Colonic mucosa (tissue), 4 donors: ENCODE measurements around the gene BCORL1. TPM values are rescaled to one million over a fixed set of nuclear protein-coding genes. Genes with fewer than 3 reads are reported as not detected.

Experiments used
- DNase-seq: peaks from one replicate; pipeline ENCODE4 v3.0.0-alpha.2; 2020
- H3K27ac ChIP-seq: fragments of 200-600 bp; one replicate; pipeline ENCODE4 v1.8.0; 2021
- H3K27me3 ChIP-seq: fragments of 200-600 bp; one replicate; pipeline ENCODE4 v1.8.0; 2021
- H3K36me3 ChIP-seq: fragments of 200-600 bp; one replicate; pipeline ENCODE4 v1.8.0; 2021
- H3K4me1 ChIP-seq: fragments of 200-600 bp; one replicate; pipeline ENCODE4 v1.8.0; 2021; ENCODE audit warnings: mild to moderate bottlenecking
- H3K4me3 ChIP-seq: fragments of 200-600 bp; one replicate; pipeline ENCODE4 v1.8.0; 2021
- H3K9ac ChIP-seq, 2 donors: one replicate each; pipeline ENCODE4 v1.7.0; 2013; ENCODE audit warnings: control low read depth in 2 of 2, low read depth in 2 of 2, low read length in 2 of 2
- H3K9me3 ChIP-seq: fragments of 200-600 bp; one replicate; pipeline ENCODE4 v1.8.0; 2021
- CTCF ChIP-seq: fragments of 200-600 bp; IDR thresholded peaks from one replicate; pipeline ENCODE4 v1.8.0; 2022; ENCODE audit warnings: antibody characterized with exemption, mild to moderate bottlenecking
- intact Hi-C: fragments of 100-400 bp; cut with DNase I; formaldehyde crosslinking; loops from one replicate; pipeline ENCODE4 v1.14.1; 2022
- total RNA-seq, 2 donors: library from RNA; stranded (reverse); fragmentation: NEBNext Ultra II Directional in 1 of 2; extraction: Animal tissue kit (Norgen Biotek cat#: 25700) in 1 of 2; gene quantifications; one replicate each; pipeline ENCODE4 v1.2.1, GENCODE V29; 2021
- donor health status: healthy.
- donor health status: DM: no; HTN: no; CAD: no.
- donor health status: DM: no; HTN: no; CAD: no.

BCORL1 gene
- total RNA-seq, 2 donors from 2014 or later: 8.3 to 14.4 TPM

- Histone ChIP-seq H3K27ac (no peak overlapping the region), H3K9ac (no peak overlapping the region), H3K4me3 (no peak overlapping the region), H3K9me3 (no peaks in the 10 kb centered on the region), H3K36me3 (no peaks in the 10 kb centered on the region), H3K4me1 (no peaks in the 10 kb centered on the region), H3K27me3 (no peaks in the 10 kb centered on the region)
- TF ChIP-seq CTCF: no peak
- intact Hi-C loops: loop anchor here (5.0 kb wide), 2 partner anchors 36 to 111 kb away; no protein-coding TSS in a partner anchor
- DNase-seq: no peak
Observed at GRCh38 chrX:130081421-130082045, 99.1 kb downstream of the BCORL1 start.

- H3K27me3 ChIP-seq: no peaks in the 10 kb centered on the region
- no peak overlapping the region for H3K27ac ChIP-seq
- intact Hi-C loops: loop anchor here (5.0 kb wide), 2 partner anchors 35 to 110 kb away; no protein-coding TSS in a partner anchor
- H3K9ac ChIP-seq: no peak overlapping the region
- no peak for DNase-seq
- H3K4me1 ChIP-seq: no peaks in the 10 kb centered on the region
- TF ChIP-seq CTCF: no peak
- H3K9me3 ChIP-seq: no peaks in the 10 kb centered on the region
- no peak overlapping the region for H3K4me3 ChIP-seq
- H3K36me3 ChIP-seq: no peaks in the 10 kb centered on the region
Observed at GRCh38 chrX:130082244-130083106, 100.0 kb downstream of the BCORL1 start.

- intact Hi-C loops: loop anchor here (5.0 kb wide), 2 partner anchors 34 to 109 kb away; no protein-coding TSS in a partner anchor
- H3K9ac ChIP-seq: no peak overlapping the region
- H3K27ac ChIP-seq: no peak overlapping the region
- TF ChIP-seq CTCF: no peak
- no peak for DNase-seq
- H3K4me1 ChIP-seq: no peaks in the 10 kb centered on the region
- no peak overlapping the region for H3K4me3 ChIP-seq
- no peaks in the 10 kb centered on the region for H3K36me3 ChIP-seq
- no peaks in the 10 kb centered on the region for H3K27me3 ChIP-seq
- H3K9me3 ChIP-seq: no peaks in the 10 kb centered on the region
Observed at GRCh38 chrX:130083107-130083490, 100.7 kb downstream of the BCORL1 start.

- H3K9ac ChIP-seq: no peak overlapping the region
- H3K36me3 ChIP-seq: no peaks in the 10 kb centered on the region
- no peaks in the 10 kb centered on the region for H3K4me1 ChIP-seq
- peak overlapping the region; percentile 5 for H3K27ac ChIP-seq
- no peak for DNase-seq
- H3K9me3 ChIP-seq: no peaks in the 10 kb centered on the region
- intact Hi-C loops: loop anchor here (5.0 kb wide), 2 partner anchors 33 to 108 kb away; no protein-coding TSS in a partner anchor
- no peak overlapping the region for H3K4me3 ChIP-seq
- TF ChIP-seq CTCF: no peak
- no peaks in the 10 kb centered on the region for H3K27me3 ChIP-seq
Observed at GRCh38 chrX:130083656-130084382, 101.4 kb downstream of the BCORL1 start.

GRCh38 chrX:130084631-130085237 is 102.3 kb downstream of the BCORL1 start:
- intact Hi-C loops: loop anchor here (5.0 kb wide), 2 partner anchors 33 to 108 kb away; no protein-coding TSS in a partner anchor
- Histone ChIP-seq H3K4me1 (no peaks in the 10 kb centered on the region), H3K9me3 (no peaks in the 10 kb centered on the region), H3K4me3 (no peak overlapping the region), H3K27me3 (no peaks in the 10 kb centered on the region), H3K9ac (no peak overlapping the region), H3K27ac (peak overlapping the region; percentile 5), H3K36me3 (no peaks in the 10 kb centered on the region)
- TF ChIP-seq CTCF: no peak
- no peak for DNase-seq
